Activated naive CD8-positive, alpha-beta T cell treated with anti-CD3 and anti-CD28 coated beads, Interleukin-2, amount 50 U/mL, for 16 hours (primary cell): Measurements from ENCODE around the gene ZNF600.
A peak's percentile ranks its signal among the peaks of the same experiment; 100 is the strongest.
"Not testable (repeated sequence)": the region's sequence is repeated elsewhere in the genome, so short reads cannot be mapped to it uniquely, and the experiment has no call there.

Experiments
- DNase-seq: peaks from one replicate; pipeline ENCODE4 v3.0.0-alpha.2; 2020; ENCODE audit warnings: low read depth, low spot score

ZNF600 gene

DNA sequence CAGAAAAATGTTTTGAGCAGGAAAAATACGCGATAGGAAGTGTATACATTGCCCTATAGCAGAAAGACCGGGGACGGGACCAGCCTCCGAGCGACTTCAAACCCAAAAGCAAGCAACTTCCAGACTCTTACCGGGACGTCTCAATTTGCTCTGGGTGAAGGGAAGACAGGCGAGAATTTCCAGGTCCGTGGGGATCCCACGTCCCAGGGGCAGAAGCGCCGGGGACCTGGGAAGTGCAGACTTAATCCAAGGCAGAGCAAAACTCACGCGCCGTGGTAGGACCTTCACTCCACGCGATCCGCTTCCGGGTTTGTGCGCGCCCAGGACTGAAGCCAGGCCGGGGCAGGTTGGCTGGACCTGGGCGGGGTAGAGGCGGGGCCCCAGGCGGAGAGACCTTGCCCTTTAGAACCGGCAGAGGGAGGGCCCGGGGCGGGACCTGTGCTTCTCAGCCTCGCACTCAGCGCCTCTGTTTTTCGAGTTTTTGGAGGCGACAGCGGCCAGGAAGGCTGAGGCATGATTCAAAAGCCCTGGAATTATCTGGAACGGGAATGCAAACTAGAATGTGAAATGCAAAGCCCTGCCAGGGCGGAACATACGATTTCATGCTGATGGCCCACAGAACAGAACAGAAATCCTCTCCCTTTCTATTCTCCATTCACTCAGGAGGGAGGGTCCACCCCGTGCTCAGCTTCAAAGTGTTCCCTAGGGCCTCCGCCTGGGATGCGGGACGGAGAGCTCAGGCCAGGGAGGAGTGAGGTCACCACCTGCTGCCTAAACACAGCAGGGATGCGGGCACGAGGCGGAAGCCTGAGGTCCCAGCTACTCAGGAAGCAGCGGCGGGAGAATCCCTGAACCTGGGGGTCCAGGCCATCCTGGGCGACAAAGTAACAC is at the start of gene ZNF600:
Gene ZNF600 (minus strand): TSS at position 328 of the 891 bp plus-strand sequence. CDS start 7,903 bp downstream, outside the sequence.
- peak; percentile 55 for DNase-seq

DNA sequence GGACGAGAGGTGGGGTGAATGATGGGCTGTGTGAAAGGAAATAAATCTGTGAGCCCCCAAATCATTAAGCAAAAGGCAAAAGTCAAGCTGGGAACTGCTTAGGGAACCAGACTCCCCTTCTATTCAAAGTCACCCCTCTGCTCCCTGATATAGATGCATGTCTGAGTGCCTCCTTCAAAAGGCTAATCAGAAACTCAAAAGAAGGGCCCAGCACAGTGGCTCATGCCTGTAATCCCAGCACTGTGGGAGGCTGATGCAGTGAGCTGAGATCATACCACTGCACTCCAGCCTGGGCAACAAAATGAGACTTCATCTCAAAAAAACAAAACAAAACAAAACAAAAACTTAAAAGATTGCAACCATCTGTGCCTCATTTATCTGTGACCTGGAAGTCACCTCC is 47.7 kb upstream of the ZNF600 start:
- DNase-seq: not testable (repeated sequence)

DNA sequence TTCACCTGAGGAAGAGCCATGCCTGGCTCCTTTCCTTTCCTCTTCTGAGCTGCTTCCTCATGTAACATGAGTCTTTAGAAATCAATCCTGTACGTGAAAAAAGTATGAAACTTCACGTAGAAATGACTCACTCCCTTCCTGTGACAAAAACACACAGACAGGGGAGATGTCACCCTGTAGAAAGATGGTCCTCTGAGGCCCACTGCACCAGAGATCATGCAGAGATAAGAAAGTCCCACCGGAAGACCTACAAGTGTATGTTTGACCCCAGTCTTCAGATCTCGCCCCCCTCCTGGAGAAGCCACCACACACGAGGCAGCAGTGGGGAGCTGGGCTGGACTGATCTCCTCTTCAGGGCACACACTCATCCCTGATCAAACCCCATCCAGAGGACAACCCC is 47.0 kb upstream of the ZNF600 start:
- DNase-seq: not testable (repeated sequence)

DNA sequence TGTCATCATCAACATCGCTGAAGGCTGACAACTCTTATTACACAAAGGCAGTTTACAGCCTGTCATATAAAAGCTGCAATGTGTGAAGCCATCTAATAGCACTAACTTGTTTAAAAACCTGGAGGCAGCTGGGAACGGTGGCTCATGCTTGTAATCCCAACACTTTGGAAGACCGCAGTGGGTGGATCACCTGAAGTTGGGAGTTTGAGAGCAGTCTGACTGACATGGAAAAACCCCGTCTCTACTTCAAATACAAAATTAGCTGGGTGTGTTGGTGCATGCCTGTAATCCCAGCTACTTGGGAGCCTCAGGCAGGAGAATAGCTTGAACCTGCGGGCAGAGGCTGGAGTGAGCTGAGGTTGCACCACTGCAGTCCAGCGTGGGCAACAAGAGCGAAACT is 43.3 kb upstream of the ZNF600 start:
- not testable (repeated sequence) for DNase-seq

DNA sequence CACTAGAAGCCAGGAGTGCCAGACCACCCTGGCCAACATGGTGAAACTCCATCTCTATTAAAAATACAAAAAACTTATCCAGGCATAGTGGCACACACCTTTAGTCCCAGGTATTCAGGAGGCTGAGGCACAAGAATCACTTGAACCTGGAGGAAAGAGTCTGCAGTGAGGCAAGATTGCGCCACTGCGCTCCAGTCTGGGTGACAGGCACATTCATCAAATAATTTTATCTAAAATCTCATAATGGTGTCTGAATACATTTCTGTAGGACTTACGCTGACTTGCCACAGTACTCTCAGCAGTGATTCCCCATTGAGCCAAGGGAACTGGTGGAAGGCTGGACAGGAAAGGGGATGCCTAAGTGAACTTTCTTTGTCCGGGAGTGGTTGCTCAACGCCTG is 39.2 kb upstream of the ZNF600 start:
- no peak for DNase-seq

DNA sequence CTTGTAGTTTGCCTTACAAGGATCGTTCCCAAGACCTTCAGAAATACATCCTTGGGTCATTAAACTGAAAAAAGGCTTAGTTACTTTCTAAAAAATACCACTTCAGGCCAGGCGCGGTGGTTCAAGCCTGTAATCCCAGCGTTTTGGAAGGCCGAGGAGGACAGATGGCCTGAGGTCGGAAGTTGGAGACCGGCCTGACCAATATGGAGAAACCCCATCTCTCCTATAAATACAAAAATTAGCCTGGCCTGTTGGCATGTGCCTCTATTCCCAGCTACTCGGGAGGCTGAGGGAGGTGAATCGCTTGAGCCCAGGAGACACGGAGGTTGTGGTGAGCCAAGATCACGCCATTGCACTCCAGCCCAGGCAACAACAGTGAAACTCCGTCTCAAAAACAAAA is 37.1 kb upstream of the ZNF600 start:
- no peak for DNase-seq

DNA sequence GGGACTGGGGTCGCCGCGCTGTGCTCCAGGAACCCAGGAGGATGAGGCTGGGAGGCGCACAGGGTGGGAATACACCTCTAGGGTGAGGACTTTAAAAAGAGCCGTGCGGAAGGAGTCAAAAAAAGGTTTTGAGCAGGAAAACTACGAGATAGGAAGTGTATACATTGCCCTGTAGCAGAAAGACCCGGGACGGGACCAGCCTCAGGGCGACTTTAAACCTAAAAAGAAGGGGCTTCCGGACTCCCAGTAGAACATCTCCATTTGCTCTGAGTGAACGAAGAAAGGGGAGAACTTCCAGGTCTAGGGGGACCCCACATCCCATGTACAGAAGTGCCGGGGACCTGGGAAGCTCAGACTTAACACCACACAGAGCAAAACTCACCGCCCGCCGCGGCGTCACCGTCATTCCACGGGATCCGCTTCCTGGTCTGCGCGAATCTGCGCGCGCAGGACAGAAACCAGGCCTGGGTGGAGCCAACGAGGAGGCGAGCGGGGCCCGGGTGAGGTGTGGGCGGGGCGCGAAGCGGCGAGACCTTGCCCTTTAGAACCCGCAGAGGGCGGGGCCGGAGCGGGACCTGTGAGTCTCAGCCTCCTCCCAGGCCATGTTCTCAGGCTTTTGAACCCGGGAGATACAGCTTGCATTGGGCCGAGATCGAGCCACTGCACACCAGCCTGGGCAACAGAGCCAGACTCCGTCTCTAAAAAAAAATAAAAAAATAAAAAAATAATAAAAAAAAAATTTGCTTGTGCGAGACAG is 34.8 kb upstream of the ZNF600 start, which contains the start of gene ZNF28:
Gene ZNF28 (minus strand): TSS at position 430 of the 757 bp plus-strand sequence. CDS start 3,675 bp downstream, outside the sequence.
- DNase-seq: peak; percentile 5

DNA sequence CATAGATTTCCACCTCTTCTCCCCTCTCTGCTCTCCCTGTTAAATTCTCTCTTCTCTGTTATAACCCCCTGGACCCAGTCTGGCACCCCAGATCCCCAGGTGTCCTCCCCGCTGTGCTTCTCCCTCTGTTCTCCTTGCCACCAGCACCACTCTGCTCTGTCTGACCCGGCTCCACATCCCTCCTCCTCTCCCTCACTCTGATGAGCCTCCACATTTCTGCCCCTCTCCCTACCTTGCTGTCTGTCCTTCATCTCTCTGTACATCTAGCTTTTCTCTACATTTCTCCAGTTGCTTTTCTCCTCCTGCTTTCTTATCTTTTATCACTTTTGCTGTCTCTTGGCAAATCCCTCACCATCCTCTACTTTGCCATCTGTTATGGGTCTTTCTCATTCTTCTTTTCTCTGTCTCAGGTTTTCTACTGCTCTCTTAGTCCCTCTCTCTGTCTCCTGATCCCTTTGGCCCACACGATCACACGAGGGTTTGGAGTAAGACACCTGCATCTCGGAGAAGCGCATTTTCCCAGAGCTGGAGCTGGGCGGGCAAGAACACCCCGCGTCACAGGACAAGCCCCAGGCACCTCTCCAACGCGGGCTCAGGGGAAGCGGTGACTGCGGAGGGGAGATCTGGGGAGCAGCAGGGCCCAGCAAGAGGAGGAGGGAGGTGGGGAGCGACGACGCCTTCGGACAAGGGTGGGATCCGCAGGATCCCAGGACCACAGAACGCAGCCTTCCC is 34.0 kb upstream of the ZNF600 start:
- DNase-seq: not testable (repeated sequence)

DNA sequence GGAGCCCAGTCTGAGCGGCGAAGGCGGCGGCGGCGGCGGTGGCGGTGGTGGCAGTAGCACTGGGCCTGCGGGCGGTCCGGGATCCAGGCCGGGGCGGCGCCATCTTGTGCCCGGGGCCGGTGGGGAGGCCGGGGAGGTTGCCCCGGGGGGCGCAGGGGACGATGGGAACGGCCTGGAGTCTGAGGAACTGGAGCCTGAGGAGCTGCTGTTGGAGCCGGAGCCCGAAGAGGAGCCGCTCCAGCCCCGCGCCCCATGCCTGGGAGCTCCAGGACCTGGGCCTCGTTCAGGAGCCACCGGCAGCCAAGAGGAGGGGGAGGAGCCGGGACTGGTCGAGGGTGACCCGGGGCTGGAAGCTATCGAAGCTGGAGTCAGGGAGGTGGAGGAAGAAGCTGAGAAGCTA is 23.2 kb upstream of the ZNF600 start:
- DNase-seq: no peak

DNA sequence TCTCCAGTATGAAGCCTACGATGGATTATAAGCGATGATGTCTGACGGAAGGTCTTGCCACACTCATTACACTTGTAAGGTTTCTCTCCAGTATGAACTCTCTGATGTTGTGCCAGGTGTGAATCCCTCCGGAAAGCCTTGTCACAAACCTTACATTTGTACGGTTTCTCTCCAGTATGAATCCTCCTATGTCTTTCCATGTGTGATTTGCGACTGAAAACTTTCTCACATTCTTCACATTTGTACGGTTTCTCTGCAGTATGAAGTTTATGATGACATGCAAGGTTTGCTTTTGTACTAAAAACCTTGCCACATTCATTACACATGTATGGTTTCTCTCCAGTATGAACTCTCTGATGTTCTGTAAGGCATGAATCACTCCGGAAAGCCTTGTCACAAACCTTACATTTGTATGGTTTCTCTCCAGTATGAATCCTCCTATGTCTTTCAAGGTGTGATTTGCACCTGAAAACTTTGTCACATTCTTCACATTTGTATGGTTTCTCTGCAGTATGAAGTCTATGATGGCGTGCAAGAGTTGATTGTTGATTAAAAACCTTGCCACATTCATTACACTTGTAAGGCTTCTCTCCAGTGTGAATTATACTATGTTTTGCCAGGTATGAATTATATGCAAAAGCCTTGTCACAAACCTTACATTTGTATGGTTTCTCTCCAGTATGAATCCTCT is 13.5 kb upstream of the ZNF600 start:
- not testable (repeated sequence) for DNase-seq

DNA sequence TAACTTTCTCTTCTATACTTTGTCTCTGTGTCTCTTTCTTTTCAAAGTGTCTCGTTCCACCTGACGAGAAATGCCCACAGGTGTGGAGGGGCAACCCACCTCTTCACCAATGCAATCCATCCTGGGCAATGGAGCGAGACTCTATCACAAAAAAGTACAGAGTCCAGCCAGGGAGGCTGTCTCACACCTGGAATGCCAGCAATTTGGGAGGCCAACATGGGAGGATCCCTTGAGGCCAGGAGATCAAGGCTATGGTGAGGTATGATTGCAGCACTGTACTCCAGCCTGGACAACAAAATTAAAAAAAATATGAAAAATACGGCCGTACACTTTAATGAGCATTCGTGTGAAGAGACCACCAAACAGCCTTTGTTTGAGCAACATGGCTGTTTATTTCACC is 2.8 kb upstream of the ZNF600 start:
- DNase-seq: no peak

DNA sequence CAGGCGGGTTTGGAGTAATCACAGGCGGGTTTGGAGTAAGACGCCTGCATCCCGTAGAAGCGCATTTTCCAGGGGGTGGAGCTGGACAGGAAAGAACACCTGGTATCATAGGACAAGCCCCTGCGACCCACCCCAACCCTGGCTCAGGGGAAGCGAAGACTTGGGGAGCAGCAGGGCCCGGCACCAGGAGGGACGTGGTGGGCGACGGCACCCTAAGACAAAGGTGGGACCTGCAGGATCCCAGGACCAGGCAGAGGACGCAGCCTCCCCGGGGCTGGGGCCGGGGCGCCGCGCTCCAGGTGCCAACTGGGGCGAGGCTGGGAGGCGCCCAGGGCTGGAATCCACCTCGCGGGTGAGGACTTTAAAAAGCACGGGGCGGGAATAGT is 520 bp downstream of the ZNF600 start:
- no peak for DNase-seq

DNA sequence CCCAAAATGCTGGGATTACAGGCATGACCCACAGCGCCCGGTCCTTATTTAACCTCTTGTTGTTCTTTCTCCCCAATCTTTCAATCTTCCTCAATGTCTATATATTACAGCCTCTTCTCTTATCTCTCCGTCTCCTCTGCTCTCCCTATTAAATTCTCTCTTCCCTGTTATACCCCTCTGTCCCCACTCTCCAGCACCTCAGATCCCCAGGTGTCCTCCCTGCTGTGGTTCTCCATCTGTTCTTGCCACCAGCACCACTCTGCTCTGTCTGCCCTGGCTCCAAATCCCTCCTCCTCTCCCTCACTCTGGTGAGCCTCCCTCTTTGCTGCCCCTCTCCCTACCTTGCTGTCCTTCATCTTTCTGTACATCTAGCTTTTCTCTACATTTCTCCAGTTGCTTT is 1.1 kb downstream of the ZNF600 start:
- DNase-seq: no peak

DNA sequence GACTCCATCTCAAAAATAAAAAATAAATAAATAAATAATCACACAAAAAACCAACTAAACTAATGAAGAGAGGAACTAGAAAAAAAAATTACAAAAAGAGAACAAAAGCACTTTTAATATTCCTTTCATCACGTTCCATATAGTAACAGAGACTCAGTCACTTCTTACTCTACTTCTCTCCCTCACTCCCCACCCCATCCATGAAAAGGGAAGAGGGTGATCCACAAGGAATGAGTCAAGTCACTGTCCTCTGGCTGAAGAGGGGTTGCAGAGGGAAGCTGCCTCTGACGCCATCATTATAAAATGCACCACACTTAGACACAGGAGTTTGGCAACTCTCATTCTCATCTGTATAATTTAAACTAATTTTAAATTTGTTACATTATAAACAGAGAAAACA is 3.7 kb downstream of the ZNF600 start:
- not testable (repeated sequence) for DNase-seq

DNA sequence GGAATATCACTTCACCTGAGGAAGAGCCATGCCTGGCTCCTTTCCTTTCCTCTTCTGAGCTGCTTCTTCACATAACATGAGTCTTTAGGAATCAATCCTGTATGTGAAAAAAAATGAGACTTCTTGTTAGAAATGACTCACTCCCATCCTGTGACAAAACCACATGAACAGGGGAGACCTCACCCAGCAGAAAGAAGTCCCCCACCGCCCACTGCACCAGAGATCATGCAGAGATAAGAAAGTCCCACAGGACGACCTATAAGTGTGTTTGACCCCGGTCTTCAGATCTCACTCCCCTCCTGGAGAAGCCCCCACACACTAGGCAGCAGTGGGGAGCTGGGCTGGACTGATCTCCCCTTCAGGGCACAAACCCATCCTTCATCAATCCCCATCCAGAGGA is 7.8 kb downstream of the ZNF600 start:
- no peak for DNase-seq

DNA sequence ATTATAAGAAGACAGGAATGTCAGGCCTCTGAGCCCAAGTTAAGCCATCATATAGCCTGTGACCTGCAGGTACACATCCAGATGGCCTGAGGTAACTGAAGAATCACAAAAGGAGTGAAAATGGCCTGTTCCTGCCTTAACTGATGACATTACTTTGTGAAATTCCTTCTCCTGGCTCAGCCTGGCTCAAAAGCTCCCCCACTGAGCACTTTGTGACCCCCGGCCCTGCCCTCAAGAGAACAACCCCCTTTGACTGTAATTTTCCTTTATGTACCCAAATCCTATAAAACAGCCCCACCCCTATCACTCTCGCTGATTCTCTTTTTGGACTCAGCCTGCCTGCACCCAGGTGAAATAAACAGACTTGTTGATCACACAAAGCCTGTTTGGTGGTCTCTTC is 30.1 kb downstream of the ZNF600 start:
- DNase-seq: not testable (repeated sequence)

DNA sequence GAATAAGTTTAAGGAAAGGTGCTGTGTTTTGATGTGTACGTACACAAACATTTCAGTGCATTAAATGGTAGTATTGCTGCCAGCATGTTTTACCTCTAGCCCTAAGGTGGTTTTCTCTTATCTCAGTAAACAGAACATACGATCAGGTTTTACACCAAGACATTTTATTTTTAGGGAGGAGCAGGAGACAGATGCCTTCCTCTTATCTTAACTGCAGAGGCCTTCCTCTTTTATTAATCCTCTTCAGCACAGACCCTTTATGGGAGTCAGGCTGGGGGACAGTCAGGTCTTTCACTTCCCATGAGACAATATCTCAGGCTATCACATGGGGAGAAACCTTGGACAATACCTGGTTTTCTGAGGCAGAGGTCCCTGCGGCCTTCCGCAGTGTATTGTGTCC is 36.8 kb downstream of the ZNF600 start:
- no peak for DNase-seq

DNA sequence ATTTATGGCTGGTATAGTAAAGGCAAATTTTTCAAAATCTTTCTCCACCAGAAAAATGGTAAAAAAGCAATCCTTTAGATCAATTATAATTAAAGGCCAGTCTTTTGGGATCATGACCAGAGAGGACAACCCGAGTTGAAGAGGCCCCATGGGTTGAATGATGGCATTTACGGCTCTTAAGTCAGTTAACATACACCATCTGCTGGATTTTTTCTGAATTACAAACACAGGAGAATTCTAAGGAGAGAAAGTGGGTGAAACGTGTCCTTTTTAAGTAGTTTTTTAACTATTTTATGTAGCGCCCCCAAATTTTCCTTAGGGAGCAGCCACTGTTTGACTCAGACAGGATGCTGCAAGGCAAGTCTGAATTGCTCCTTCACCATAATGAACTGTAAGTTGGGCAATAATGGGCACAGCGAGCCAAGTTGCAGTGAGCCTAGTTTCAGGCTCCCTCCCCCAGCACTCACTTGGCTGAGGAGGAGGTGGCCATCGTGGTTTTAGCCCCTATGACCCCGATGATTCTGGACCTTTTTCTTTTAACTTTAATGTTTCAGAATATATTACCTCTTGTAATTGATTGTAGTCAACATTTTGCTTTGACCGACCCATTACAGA is 38.1 kb downstream of the ZNF600 start:
- DNase-seq: no peak

DNA sequence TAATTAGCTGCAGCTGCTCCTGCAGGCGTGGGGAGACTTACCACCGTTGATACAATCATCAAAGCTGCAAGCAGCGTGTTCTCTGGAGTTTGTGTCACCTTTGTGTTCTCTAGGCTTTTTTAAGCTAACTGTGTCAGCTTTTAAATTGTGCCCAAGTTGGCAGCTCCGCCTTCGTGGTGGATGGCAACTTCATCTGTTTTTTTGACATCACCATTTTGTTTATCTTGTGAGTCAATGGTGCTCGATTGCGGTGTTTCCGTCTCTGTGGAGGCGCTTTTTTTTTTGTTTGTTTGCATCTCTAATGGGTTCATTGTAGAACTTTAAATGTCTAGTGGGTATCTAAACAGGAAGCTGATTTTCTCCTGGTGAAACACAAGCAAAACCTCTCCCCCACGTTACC is 40.7 kb downstream of the ZNF600 start:
- not testable (repeated sequence) for DNase-seq

DNA sequence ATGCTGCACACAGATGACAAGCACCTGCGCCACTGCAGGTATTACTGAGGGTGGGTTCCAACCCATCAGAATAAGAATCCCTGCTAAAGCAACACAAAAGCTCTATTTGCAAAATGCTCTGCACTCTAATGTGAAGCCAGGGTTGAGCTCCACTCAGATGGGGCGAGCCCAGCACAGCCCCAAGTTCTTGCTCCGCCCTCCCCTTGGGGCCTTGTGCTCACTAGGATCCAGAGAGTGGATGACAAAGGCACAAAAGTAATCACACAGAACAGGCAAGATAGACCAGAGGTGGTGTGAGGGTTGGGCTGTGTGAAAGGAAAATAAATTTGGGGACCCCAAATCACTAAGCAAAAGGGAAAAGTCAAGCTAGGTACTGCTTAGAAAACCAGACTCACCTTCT is 43.5 kb downstream of the ZNF600 start:
- no peak for DNase-seq

DNA sequence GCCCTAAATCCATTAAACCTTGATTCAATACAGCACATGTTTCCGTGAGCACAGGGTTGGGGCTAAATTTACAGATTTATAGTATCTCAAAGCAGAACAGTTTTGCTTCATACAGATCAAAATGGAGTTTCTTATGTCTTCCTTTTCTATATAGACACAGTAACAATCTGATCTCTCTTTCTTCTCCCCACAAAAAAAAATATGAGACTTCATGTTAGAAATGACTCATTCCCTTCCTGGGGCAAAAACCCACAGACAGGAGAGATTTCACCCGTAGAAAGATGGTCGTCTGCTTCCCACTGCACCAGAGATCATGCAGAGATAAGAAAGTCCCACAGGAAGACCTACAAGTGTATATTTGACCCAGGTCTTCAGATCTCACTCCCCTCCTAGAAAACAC is 44.1 kb downstream of the ZNF600 start:
- no peak for DNase-seq
